ENCODE data around the gene C1QL1.

C1QL1 gene

DNA sequence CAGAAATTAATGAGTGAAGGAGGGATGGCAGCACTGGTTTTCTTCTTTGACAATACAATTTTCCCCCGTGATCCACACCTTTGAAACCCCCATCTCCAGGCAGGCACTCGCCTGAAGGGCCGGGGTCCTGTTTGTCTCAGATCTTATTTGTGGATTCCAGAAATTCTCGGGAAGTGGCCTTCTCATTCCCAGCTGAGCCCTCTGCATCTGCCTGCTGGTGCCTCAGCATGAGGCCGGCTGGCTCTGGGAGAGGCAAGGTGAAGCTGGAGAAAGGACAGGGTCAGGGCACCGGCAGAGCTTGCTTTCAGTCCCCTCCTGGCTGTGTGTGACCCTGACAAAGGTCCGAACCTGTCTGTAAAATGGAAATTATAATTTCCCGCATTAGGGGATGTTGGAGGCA, 35.8 kb upstream of the C1QL1 start:
- Histone ChIP-seq H2AFZ (ENCODE audit: low read length, unreplicated experiment) (no peak overlapping the region), H3K36me3 (ENCODE audit: insufficient read depth, low read length) (no peaks in the 10 kb centered on the region), H3K79me2 (ENCODE audit: control insufficient read depth, insufficient read depth, low read length, unreplicated experiment) (no peaks in the 10 kb centered on the region), H3K27ac (ENCODE audit: low read depth, low read length) (no peak overlapping the region), H3K27me3 (ENCODE audit: insufficient read depth, low read length) (peaks cover 12% of the 10 kb centered on the region; the same call in 1 of the 2 replicates), H3K4me3 (ENCODE audit: low read depth, low read length) (no peak overlapping the region), H3K4me1 (ENCODE audit: control insufficient read depth, insufficient read depth, low read length, unreplicated experiment) (no peaks in the 10 kb centered on the region)

DNA sequence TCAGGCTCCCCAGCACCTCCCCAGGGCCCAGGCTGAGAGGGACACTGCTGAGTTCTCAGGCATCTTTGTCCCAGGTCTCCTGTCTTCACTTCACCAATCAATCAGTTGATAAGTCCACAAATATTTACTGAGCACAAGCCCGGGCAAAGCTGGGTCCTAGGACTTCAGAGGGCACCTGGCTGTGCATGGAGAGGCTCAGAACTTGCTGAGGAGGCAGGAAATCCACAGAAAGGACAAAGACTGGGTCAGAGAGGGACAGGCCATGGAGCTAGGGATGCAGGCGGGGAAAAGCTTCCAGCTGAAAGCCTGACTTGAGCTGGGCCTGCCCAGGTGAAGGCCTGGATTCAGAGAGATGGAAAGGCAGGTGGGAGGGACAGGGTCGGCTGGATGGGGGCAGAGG, 33.2 kb upstream of the C1QL1 start:
- no peaks in the 10 kb centered on the region for H3K36me3 ChIP-seq (ENCODE audit: insufficient read depth, low read length)
- no peaks in the 10 kb centered on the region for H3K79me2 ChIP-seq (ENCODE audit: control insufficient read depth, insufficient read depth, low read length, unreplicated experiment)
- H3K27me3 ChIP-seq (ENCODE audit: insufficient read depth, low read length) = peaks cover 14% of the 10 kb centered on the region; the same call in 1 of the 2 replicates
- no peak overlapping the region for H3K27ac ChIP-seq (ENCODE audit: low read depth, low read length)
- H2AFZ ChIP-seq (ENCODE audit: low read length, unreplicated experiment) = no peak overlapping the region
- peaks cover 5% of the 10 kb centered on the region for H3K4me1 ChIP-seq (ENCODE audit: control insufficient read depth, insufficient read depth, low read length, unreplicated experiment)
- no peak overlapping the region for H3K4me3 ChIP-seq (ENCODE audit: low read depth, low read length)

DNA sequence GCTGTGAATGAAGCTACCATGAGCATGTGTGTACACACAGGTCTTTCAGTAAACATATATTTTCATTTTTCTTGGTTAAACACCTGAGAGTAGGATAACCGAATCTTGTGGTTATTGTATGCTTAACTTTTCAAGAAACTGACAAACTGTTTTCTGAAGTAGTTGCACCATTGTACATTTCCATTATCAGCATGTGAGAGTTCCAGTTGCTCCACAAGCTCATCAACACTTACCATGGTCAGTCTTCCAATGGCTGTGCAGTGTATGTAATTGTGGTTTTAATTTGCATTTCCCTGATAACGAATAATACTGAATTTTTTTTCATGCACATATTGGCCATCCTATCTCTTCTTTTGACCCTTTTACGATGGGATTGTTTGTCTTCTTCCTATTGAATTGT, 31.3 kb upstream of the C1QL1 start:
- H3K4me3 ChIP-seq (ENCODE audit: low read depth, low read length) = no peak overlapping the region
- H3K79me2 ChIP-seq (ENCODE audit: control insufficient read depth, insufficient read depth, low read length, unreplicated experiment) = no peaks in the 10 kb centered on the region
- H2AFZ ChIP-seq (ENCODE audit: low read length, unreplicated experiment) = no peak overlapping the region
- H3K4me1 ChIP-seq (ENCODE audit: control insufficient read depth, insufficient read depth, low read length, unreplicated experiment) = peaks cover 5% of the 10 kb centered on the region
- H3K36me3 ChIP-seq (ENCODE audit: insufficient read depth, low read length) = no peaks in the 10 kb centered on the region
- H3K27ac ChIP-seq (ENCODE audit: low read depth, low read length) = no peak overlapping the region
- H3K27me3 ChIP-seq (ENCODE audit: insufficient read depth, low read length) = peaks cover 7% of the 10 kb centered on the region; the same call in 1 of the 2 replicates

DNA sequence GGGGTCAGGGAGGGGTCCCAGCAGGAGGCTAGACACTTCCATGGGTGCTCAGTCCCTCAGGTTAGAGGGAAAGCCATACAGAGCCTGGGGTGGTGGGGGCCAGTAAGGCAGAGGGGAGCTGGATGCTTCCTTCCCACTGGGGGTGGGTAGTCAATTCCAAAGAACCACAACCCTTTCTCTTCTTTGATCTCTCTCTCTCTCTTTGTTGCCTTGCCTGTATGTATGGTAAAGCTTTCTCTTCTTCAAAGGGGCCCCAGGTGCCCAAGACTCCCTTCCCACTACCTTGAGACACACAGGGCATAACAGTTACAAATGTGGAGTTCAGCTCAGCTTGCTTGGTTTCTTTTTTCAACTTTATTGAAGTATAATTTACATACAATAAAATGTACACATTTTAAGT, 30.5 kb upstream of the C1QL1 start:
- H3K27ac ChIP-seq (ENCODE audit: low read depth, low read length) = no peak overlapping the region
- no peak overlapping the region for H3K4me3 ChIP-seq (ENCODE audit: low read depth, low read length)
- no peaks in the 10 kb centered on the region for H3K79me2 ChIP-seq (ENCODE audit: control insufficient read depth, insufficient read depth, low read length, unreplicated experiment)
- peaks cover 7% of the 10 kb centered on the region; the same call in 1 of the 2 replicates for H3K27me3 ChIP-seq (ENCODE audit: insufficient read depth, low read length)
- no peaks in the 10 kb centered on the region for H3K36me3 ChIP-seq (ENCODE audit: insufficient read depth, low read length)
- no peak overlapping the region for H2AFZ ChIP-seq (ENCODE audit: low read length, unreplicated experiment)
- peaks cover 5% of the 10 kb centered on the region for H3K4me1 ChIP-seq (ENCODE audit: control insufficient read depth, insufficient read depth, low read length, unreplicated experiment)

DNA sequence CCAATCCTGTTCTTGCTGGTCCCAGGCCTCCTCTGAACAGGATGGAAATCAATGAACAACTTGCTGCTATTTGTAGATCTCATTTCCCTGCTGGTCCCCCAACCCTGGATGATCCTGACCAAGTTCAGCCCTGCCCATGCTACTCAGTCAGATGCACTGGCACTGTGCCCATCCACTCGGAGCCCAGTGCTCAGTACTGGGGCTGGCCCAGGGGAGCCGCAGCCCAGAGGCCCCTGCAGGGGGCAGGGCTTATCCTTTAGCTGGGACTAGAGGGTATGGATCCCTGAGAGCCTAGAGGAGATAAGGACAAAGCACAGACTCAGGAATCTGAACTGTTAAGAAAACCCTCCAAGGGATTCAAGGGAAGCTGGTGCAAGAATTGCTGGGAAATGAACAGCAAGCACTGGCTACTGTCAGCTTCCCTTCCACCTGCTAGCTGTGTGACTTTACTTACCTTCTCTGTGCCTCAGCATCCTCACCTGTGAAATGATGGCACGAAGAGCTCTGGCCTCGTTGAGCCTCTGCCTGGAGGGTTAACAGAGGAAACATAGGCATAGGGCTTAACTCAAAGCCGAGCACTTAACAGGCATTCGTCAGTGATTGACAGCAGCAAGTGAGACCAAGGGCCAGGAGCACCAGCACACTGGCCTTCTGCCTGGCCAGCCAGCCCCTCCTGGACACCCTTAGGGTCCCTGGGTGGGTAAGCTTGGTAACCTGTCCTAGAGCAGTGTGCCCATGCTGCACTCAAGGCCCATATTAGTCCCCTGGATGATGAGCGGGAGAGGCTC, 29.8 kb upstream of the C1QL1 start:
- no peak overlapping the region for H2AFZ ChIP-seq (ENCODE audit: low read length, unreplicated experiment)
- H3K27ac ChIP-seq (ENCODE audit: low read depth, low read length) = no peak overlapping the region
- H3K36me3 ChIP-seq (ENCODE audit: insufficient read depth, low read length) = no peaks in the 10 kb centered on the region
- peaks cover 5% of the 10 kb centered on the region for H3K4me1 ChIP-seq (ENCODE audit: control insufficient read depth, insufficient read depth, low read length, unreplicated experiment)
- H3K4me3 ChIP-seq (ENCODE audit: low read depth, low read length) = no peak overlapping the region
- H3K79me2 ChIP-seq (ENCODE audit: control insufficient read depth, insufficient read depth, low read length, unreplicated experiment) = no peaks in the 10 kb centered on the region
- H3K27me3 ChIP-seq (ENCODE audit: insufficient read depth, low read length) = peaks cover 7% of the 10 kb centered on the region; the same call in 1 of the 2 replicates

DNA sequence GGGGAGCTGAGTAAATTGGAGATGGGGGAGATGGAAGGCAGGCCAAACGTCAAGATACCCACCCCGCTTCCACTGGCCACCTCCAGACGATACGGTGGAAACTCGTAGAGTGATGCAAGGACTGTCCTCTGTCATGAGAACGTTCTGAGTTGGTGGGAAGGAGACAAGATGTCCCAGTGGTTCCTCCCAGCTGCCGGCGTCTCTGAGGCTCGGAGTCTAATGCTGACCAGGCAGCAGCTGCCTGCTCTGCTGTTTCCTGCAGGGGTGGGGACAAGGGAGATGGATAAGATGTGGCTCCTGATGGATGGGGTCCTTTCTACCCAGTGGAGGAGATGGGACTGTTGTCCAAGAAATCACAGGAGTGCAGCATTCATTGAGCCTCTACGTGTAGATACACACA, 28.2 kb upstream of the C1QL1 start:
- Histone ChIP-seq H3K27ac (ENCODE audit: low read depth, low read length) (no peak overlapping the region), H3K4me1 (ENCODE audit: control insufficient read depth, insufficient read depth, low read length, unreplicated experiment) (peaks cover 5% of the 10 kb centered on the region)

DNA sequence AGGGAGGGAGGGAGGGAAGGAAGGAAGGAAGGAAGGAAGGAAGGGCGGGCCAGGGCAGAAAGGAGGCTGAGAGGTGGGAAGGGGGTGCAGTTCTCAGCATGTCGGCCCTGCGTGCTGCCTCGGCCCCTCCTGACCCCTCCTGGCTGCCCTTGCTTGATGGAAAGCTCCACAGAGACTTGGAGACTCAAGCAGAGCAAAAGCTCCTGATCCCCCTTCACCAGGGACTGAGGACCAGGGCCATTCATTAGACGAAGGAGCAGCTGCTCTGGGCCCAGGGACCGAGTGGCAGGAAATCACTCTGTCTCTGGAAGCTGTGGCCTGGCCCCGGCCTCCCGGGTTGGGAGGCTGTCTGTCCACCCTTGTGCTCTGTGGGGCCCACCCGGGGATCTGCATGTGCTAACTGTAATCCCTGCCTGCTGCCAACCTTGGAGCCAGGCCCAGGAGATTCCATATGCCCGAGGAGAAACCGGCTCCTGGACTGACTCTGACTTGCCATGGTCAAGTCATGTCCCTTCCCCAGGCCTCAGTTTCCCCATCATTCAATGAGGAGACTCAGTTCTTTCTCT, 27.4 kb upstream of the C1QL1 start:
- Histone ChIP-seq H3K4me1 (ENCODE audit: control insufficient read depth, insufficient read depth, low read length, unreplicated experiment) (peaks cover 5% of the 10 kb centered on the region), H3K27me3 (ENCODE audit: insufficient read depth, low read length) (peaks cover 7% of the 10 kb centered on the region; the same call in 1 of the 2 replicates), H3K36me3 (ENCODE audit: insufficient read depth, low read length) (no peaks in the 10 kb centered on the region), H3K79me2 (ENCODE audit: control insufficient read depth, insufficient read depth, low read length, unreplicated experiment) (no peaks in the 10 kb centered on the region), H3K27ac (ENCODE audit: low read depth, low read length) (no peak overlapping the region), H3K4me3 (ENCODE audit: low read depth, low read length) (no peak overlapping the region), H2AFZ (ENCODE audit: low read length, unreplicated experiment) (no peak overlapping the region)

More for the DNA sequence above, 28.2 kb upstream of the C1QL1 start:
- H3K27me3 ChIP-seq (ENCODE audit: insufficient read depth, low read length) = peaks cover 7% of the 10 kb centered on the region; the same call in 1 of the 2 replicates
- no peak overlapping the region for H2AFZ ChIP-seq (ENCODE audit: low read length, unreplicated experiment)
- no peaks in the 10 kb centered on the region for H3K36me3 ChIP-seq (ENCODE audit: insufficient read depth, low read length)
- H3K79me2 ChIP-seq (ENCODE audit: control insufficient read depth, insufficient read depth, low read length, unreplicated experiment) = no peaks in the 10 kb centered on the region
- H3K4me3 ChIP-seq (ENCODE audit: low read depth, low read length) = no peak overlapping the region

DNA sequence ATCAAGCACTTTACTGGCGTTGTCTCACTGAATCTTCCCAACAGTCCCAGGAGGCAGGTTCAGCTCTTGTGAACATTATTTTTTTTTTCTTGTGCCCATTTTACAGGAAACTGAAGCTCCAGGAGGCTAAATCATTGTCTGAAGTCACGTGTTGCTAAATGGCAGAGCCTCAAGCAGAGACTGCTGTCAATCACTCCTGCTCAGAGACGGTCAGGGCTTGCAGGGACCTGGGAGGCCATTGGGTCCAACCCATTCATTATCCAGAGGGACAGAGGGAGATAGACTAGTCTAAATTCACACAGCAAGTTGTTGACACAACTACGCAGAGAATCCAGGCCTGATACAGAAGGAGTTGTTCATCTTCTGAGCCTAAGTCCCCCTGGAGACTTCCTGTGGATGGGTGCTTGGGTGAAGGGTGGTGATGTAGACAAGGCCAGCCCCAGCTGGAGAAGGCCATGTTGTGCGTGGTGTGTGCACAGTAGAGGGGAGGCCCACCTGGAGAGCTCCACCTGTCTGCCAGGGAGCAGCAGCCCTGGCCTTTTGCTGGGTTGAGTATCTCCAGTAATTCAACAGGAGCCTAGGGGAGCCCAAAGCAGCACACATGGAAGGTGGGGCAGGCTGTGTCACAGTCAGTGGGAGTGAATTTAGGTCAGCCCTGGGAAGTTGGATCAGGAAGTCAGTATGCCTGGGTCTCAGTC, 24.3 kb upstream of the C1QL1 start:
- Histone ChIP-seq H3K36me3 (ENCODE audit: insufficient read depth, low read length) (no peaks in the 10 kb centered on the region), H3K4me1 (ENCODE audit: control insufficient read depth, insufficient read depth, low read length, unreplicated experiment) (peaks cover 1% of the 10 kb centered on the region), H3K79me2 (ENCODE audit: control insufficient read depth, insufficient read depth, low read length, unreplicated experiment) (no peaks in the 10 kb centered on the region), H2AFZ (ENCODE audit: low read length, unreplicated experiment) (no peak overlapping the region), H3K4me3 (ENCODE audit: low read depth, low read length) (no peak overlapping the region), H3K27ac (ENCODE audit: low read depth, low read length) (no peak overlapping the region), H3K27me3 (ENCODE audit: insufficient read depth, low read length) (peaks cover 6% of the 10 kb centered on the region; the same call in 1 of the 2 replicates)

DNA sequence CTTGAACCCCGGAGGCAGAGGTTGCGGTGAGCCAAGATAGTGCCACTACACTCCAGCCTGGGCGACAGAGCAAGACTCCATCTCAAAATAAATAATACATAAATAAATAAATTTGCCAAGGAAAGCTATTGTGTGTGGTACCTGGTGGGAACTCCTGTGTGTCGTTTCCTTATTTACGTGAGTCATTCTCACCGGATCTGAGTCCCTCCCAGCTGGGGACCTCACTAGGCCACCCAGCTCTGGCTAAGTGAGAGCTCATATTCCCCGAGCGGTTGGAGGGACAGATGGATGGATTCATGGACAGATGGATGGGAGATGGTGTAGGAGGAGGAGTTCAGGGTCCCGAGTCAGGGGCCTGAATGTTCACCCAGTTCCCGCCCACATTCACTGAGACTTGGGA, 22.9 kb upstream of the C1QL1 start:
- H3K36me3 ChIP-seq (ENCODE audit: insufficient read depth, low read length) = no peaks in the 10 kb centered on the region
- no peaks in the 10 kb centered on the region for H3K4me1 ChIP-seq (ENCODE audit: control insufficient read depth, insufficient read depth, low read length, unreplicated experiment)
- peaks cover 13% of the 10 kb centered on the region for H3K27me3 ChIP-seq (ENCODE audit: insufficient read depth, low read length)
- H3K27ac ChIP-seq (ENCODE audit: low read depth, low read length) = no peak overlapping the region
- no peaks in the 10 kb centered on the region for H3K79me2 ChIP-seq (ENCODE audit: control insufficient read depth, insufficient read depth, low read length, unreplicated experiment)
- H3K4me3 ChIP-seq (ENCODE audit: low read depth, low read length) = no peak overlapping the region
- no peak overlapping the region for H2AFZ ChIP-seq (ENCODE audit: low read length, unreplicated experiment)

DNA sequence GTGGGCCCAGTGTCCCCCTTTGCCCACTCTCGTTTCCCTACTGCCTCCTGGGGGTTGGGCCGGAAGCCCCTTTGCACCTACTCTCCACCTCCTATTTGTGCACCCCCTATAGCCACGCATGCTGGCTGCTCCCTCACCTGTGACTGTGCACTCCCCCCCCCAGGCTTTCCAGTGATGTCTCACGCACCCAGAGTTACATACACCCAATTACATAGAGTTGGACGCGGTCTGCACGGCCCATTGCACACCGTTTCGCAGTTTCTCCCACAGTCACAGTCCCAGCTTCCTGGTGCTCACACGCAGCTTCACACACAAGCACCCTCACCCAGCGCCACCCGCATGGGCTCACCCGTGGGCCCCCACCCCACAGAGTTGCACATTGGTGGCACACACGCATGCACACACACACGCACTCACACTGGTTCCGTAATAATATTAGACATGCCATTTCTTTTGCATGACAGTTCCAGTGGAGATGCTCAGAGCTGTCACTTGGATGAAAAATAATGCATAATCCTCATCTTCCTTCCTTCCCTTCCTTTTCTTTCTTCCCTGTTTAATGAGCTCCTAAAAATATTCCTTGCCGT, 21.5 kb upstream of the C1QL1 start:
- Histone ChIP-seq H3K36me3 (ENCODE audit: insufficient read depth, low read length) (no peaks in the 10 kb centered on the region), H3K27me3 (ENCODE audit: insufficient read depth, low read length) (peaks cover 16% of the 10 kb centered on the region), H3K79me2 (ENCODE audit: control insufficient read depth, insufficient read depth, low read length, unreplicated experiment) (no peaks in the 10 kb centered on the region), H3K27ac (ENCODE audit: low read depth, low read length) (no peak overlapping the region), H2AFZ (ENCODE audit: low read length, unreplicated experiment) (no peak overlapping the region), H3K4me3 (ENCODE audit: low read depth, low read length) (no peak overlapping the region), H3K4me1 (ENCODE audit: control insufficient read depth, insufficient read depth, low read length, unreplicated experiment) (no peaks in the 10 kb centered on the region)

Measured in ACC112 (cell line).